Measurements from ENCODE around the gene BARX2.

The BARX2 gene

DNA sequence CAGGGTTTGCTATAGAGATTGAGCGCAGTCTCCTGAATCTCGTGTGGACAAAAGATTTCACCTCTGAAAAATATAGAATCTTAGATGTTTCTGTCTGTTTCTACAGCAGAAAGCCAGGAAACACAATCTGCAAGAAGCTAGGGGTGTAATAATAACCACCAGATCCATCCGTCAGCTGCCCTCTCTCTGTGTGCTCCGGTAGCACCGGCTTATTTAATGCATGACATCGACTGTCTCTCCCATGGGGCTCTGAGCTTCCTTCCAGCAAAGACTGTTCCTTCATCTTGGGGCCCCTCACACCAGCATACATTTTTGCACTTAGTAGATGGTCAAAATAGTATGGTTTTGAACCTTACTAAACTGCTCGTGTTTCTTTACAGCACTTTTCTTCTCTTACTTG, 20.2 kb downstream of the BARX2 start:
- Histone ChIP-seq H3K27me3 (ENCODE audit: insufficient read depth, low read length, poor library complexity) (peaks cover 9% of the 10 kb centered on the region), H3K9ac (ENCODE audit: low read depth, low read length) (no peak overlapping the region), H3K4me3 (ENCODE audit: low read depth in 1 of 2, low read length in 2 of 2) (no peak overlapping the region), H3K9me3 (ENCODE audit: insufficient read depth, low read length, severe bottlenecking) (no peaks in the 10 kb centered on the region), H3K4me2 (ENCODE audit: insufficient read depth, low read length) (no peak overlapping the region), H3K4me1 (ENCODE audit: insufficient read depth, low read length) (no peaks in the 10 kb centered on the region), H3K79me2 (ENCODE audit: insufficient read depth, low read length) (no peaks in the 10 kb centered on the region), H2AFZ (ENCODE audit: low read depth, low read length) (no peak overlapping the region), H4K20me1 (ENCODE audit: insufficient read depth, low read length) (no peaks in the 10 kb centered on the region), H3K36me3 (ENCODE audit: insufficient read depth, low read length) (no peaks in the 10 kb centered on the region), H3K27ac (ENCODE audit: low read length) (no peak overlapping the region)
- no peak for DNase-seq
- no peak for ATAC-seq (ENCODE audit: insufficient read depth, low read depth)
- TF ChIP-seq EZH2 (IDR thresholded peaks at IDR 0.05; ENCODE audit: borderline replicate concordance, low read depth, low read length, severe bottlenecking): no peak
- TF ChIP-seq, protein P1, sequence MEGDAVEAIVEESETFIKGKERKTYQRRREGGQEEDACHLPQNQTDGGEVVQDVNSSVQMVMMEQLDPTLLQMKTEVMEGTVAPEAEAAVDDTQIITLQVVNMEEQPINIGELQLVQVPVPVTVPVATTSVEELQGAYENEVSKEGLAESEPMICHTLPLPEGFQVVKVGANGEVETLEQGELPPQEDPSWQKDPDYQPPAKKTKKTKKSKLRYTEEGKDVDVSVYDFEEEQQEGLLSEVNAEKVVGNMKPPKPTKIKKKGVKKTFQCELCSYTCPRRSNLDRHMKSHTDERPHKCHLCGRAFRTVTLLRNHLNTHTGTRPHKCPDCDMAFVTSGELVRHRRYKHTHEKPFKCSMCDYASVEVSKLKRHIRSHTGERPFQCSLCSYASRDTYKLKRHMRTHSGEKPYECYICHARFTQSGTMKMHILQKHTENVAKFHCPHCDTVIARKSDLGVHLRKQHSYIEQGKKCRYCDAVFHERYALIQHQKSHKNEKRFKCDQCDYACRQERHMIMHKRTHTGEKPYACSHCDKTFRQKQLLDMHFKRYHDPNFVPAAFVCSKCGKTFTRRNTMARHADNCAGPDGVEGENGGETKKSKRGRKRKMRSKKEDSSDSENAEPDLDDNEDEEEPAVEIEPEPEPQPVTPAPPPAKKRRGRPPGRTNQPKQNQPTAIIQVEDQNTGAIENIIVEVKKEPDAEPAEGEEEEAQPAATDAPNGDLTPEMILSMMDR (IDR thresholded peaks at IDR 0.05; ENCODE audit: borderline replicate concordance, extremely low read depth, low read length, poor library complexity, severe bottlenecking): no peak

DNA sequence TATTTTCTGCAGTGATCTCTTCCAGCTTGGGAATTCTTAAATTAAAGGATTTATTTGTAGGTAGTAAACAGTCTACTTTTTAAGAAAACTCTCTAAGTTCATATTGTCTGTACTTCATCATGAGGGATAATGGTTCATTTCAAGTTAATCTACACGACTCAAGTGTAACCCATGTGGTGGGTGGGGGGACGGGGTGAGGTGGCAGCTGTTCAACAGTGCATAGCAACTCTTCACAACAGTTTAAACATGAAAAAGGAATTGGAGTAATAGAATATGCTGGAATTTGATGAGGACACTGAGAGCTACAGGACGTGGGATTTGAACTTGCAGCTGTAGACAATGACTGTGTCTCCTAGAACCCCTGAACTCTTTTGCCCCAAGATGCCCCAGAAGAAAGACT, 20.8 kb downstream of the BARX2 start:
- peaks cover 9% of the 10 kb centered on the region for H3K27me3 ChIP-seq (ENCODE audit: insufficient read depth, low read length, poor library complexity)
- H4K20me1 ChIP-seq (ENCODE audit: insufficient read depth, low read length): no peaks in the 10 kb centered on the region
- TF ChIP-seq EZH2 (IDR thresholded peaks at IDR 0.05; ENCODE audit: borderline replicate concordance, low read depth, low read length, severe bottlenecking): no peak
- TF ChIP-seq, protein P1 (IDR thresholded peaks at IDR 0.05; ENCODE audit: borderline replicate concordance, extremely low read depth, low read length, poor library complexity, severe bottlenecking): no peak

DNA sequence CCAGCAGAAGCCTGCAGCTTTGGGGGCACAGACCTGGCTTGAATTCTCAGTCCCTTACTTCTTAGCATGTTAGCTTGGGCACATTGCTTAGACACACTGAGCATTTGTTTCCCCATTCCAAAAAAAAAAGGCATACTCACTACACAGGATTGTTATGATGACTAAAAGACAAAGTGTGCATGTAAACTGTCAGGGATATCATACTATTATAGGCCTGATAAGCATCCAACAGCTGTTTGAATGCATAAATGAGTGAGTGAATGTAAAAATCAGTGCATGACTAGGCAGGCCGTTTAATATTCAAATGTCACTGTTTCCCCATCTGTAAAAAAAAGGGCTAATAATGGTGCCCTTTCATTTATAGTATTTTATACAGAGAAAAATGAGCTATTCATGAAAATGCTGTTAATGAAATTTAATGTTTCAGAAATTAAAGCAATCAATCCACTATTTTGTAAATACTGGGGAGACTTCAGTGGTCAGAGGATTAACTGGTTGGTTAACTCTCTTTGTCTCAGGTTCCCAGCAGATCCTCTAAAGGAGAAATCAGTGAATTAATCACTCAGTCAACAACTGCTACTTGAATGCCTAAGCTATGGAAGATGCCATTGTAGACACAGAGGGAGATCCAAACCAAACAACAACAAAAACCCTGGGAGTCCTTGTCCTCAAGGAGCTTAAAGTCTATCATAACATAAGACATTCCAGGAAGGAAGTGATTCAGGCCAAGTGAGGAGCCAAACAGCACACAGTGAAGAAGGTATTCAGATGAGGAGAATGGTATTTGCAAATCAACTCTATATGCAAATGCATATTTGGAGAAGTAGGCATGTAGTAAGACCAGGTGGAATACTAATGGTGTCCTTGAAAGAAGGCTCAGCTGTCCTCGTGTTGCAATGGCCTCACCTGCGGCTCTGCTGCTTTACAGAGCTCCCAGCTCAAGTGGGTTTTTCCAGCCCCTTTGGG, 26.8 kb downstream of the BARX2 start:
- TF ChIP-seq, protein P1 (IDR thresholded peaks at IDR 0.05; ENCODE audit: borderline replicate concordance, extremely low read depth, low read length, poor library complexity, severe bottlenecking): no peak
- no peak for TF ChIP-seq EZH2 (IDR thresholded peaks at IDR 0.05; ENCODE audit: borderline replicate concordance, low read depth, low read length, severe bottlenecking)
- Histone ChIP-seq H4K20me1 (ENCODE audit: insufficient read depth, low read length) (no peaks in the 10 kb centered on the region), H3K4me1 (ENCODE audit: insufficient read depth, low read length) (no peaks in the 10 kb centered on the region), H3K4me2 (ENCODE audit: insufficient read depth, low read length) (no peak overlapping the region), H3K27ac (ENCODE audit: low read length) (no peak overlapping the region), H2AFZ (ENCODE audit: low read depth, low read length) (no peak overlapping the region), H3K27me3 (ENCODE audit: insufficient read depth, low read length, poor library complexity) (peaks cover 12% of the 10 kb centered on the region), H3K4me3 (ENCODE audit: low read depth in 1 of 2, low read length in 2 of 2) (no peak overlapping the region), H3K9me3 (ENCODE audit: insufficient read depth, low read length, severe bottlenecking) (no peaks in the 10 kb centered on the region), H3K9ac (ENCODE audit: low read depth, low read length) (no peak overlapping the region), H3K36me3 (ENCODE audit: insufficient read depth, low read length) (no peaks in the 10 kb centered on the region), H3K79me2 (ENCODE audit: insufficient read depth, low read length) (no peaks in the 10 kb centered on the region)
- DNase-seq: no peak
- no peak for ATAC-seq (ENCODE audit: insufficient read depth, low read depth)

More for the DNA sequence above, 20.8 kb downstream of the BARX2 start:
- H3K36me3 ChIP-seq (ENCODE audit: insufficient read depth, low read length): no peaks in the 10 kb centered on the region
- no peak overlapping the region for H2AFZ ChIP-seq (ENCODE audit: low read depth, low read length)
- H3K4me3 ChIP-seq (ENCODE audit: low read depth in 1 of 2, low read length in 2 of 2): no peak overlapping the region
- H3K27ac ChIP-seq (ENCODE audit: low read length): no peak overlapping the region
- no peak for DNase-seq
- H3K9ac ChIP-seq (ENCODE audit: low read depth, low read length): no peak overlapping the region
- H3K79me2 ChIP-seq (ENCODE audit: insufficient read depth, low read length): no peaks in the 10 kb centered on the region
- H3K9me3 ChIP-seq (ENCODE audit: insufficient read depth, low read length, severe bottlenecking): no peaks in the 10 kb centered on the region
- no peaks in the 10 kb centered on the region for H3K4me1 ChIP-seq (ENCODE audit: insufficient read depth, low read length)
- ATAC-seq (ENCODE audit: insufficient read depth, low read depth): no peak
- H3K4me2 ChIP-seq (ENCODE audit: insufficient read depth, low read length): no peak overlapping the region
